ENCODE measurements around the gene COL5A1. TPM values are rescaled to one million over a fixed set of nuclear protein-coding genes. Genes with fewer than 3 reads are reported as not detected.

COL5A1 gene
- total RNA-seq, 4 donors from 2014 or later: 8.4 to 14.7 (median 11.3) TPM

- intact Hi-C loops (cut with DNase I; ENCODE audit: low total_unique reads): no loop called here
- TF ChIP-seq POLR2A (IDR thresholded peaks at IDR 0.05): no peak
- no peak for TF ChIP-seq CTCF (IDR thresholded peaks at IDR 0.05)
- WGBS, 2 donors: 60 to 67% methylated on average over 23 to 30 of the region's 30 CpGs
- DNase-seq (ENCODE audit: low spot score in 2 of 2): no peak
- H3K4me3 ChIP-seq (ENCODE audit: low read depth, poor library complexity, severe bottlenecking): no peak overlapping the region
Measured at GRCh38 chr9:134870746-134871662, 229.4 kb downstream of the COL5A1 start.

GRCh38 chr9:134871697-134872340 lies 230.2 kb downstream of the COL5A1 start:
- no peak for DNase-seq (ENCODE audit: low spot score in 2 of 2)
- intact Hi-C loops (cut with DNase I; ENCODE audit: low total_unique reads): no loop called here
- WGBS, 2 donors: 51 to 62% methylated on average over 16 of the region's 16 CpGs
- no peak overlapping the region for H3K4me3 ChIP-seq (ENCODE audit: low read depth, poor library complexity, severe bottlenecking)
- no peak for TF ChIP-seq POLR2A (IDR thresholded peaks at IDR 0.05)
- no peak for TF ChIP-seq CTCF (IDR thresholded peaks at IDR 0.05)

GRCh38 chr9:134872482-134873231 lies 231.1 kb downstream of the COL5A1 start:
- intact Hi-C loops (cut with DNase I; ENCODE audit: low total_unique reads): no loop called here
- 88 to 89% methylated on average over 24 of the region's 24 CpGs for WGBS, 2 donors
- DNase-seq (ENCODE audit: low spot score in 2 of 2): no peak
- no peak overlapping the region for H3K4me3 ChIP-seq (ENCODE audit: low read depth, poor library complexity, severe bottlenecking)
- TF ChIP-seq POLR2A (IDR thresholded peaks at IDR 0.05) (no peak), CTCF (IDR thresholded peaks at IDR 0.05) (no peak)

GRCh38 chr9:134875371-134875770 lies 233.8 kb downstream of the COL5A1 start:
- no peak for DNase-seq (ENCODE audit: low spot score in 2 of 2)
- TF ChIP-seq POLR2A (IDR thresholded peaks at IDR 0.05): no peak
- TF ChIP-seq CTCF (IDR thresholded peaks at IDR 0.05): no peak
- intact Hi-C loops (cut with DNase I; ENCODE audit: low total_unique reads): no loop called here
- WGBS, 2 donors: 76 to 84% methylated on average over 1 of the region's 1 CpG
- H3K4me3 ChIP-seq (ENCODE audit: low read depth, poor library complexity, severe bottlenecking): no peak overlapping the region

- peak in 1 of 2 donors; percentile 66 for DNase-seq (ENCODE audit: low spot score in 2 of 2)
- intact Hi-C loops (cut with DNase I; ENCODE audit: low total_unique reads): no loop called here
- TF ChIP-seq CTCF (IDR thresholded peaks at IDR 0.05): no peak
- TF ChIP-seq POLR2A (IDR thresholded peaks at IDR 0.05): no peak
- WGBS, 2 donors: 86 to 88% methylated on average over 3 to 4 of the region's 4 CpGs
- H3K4me3 ChIP-seq (ENCODE audit: low read depth, poor library complexity, severe bottlenecking): no peak overlapping the region
Measured at GRCh38 chr9:134877541-134877940, 235.9 kb downstream of the COL5A1 start.
